GM19452 (cell line): Measurements from ENCODE around the gene SWAP70.
"Not testable (repeated sequence)": the region's sequence is repeated elsewhere in the genome, so short reads cannot be mapped to it uniquely, and the experiment has no call there.

Source experiments
- ATAC-seq: cut with Tn5 transposase; IDR thresholded peaks from one replicate; pipeline ENCODE4 v1.9.1; 2021; ENCODE audit not compliant: unreplicated experiment

SWAP70 gene

DNA sequence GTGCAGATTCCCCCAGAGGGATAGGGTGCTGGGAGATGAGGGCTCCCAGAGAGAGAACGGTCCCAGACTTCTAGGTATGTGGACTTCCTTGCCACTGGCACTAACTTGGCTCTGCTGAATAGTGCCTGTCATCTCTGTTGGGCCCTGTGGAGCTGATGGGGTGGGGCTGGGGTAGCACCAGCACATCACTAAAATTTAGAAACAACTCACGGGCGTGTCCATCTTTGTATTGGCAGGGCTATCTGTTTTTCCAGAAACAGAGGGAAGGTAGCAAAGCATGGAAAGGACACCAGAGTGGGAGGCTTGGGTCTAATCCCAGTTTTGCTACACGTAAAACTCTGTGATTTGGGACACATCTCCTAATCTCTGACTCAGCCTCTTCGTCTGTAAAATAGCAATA is 25.8 kb downstream of the SWAP70 start:
- ATAC-seq = peak; percentile 23

DNA sequence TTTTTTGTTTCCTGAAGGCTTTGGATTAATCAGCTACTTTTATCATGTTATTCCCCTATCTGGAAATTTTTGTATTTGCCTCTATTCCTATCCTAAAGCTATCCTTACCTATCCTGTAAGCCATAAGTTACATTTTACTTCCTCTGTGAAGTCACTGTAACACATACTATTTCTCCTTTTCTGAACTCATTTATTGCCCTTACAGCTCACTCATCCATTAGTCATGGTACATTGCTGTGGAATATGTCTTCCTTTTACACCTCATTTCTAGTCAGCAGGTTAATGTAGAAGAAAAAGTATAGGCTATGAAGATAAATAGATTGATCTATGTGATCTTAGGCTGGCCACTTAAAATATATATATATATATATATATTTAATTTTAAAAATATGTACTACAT is 28.0 kb downstream of the SWAP70 start:
- ATAC-seq = no peak

DNA sequence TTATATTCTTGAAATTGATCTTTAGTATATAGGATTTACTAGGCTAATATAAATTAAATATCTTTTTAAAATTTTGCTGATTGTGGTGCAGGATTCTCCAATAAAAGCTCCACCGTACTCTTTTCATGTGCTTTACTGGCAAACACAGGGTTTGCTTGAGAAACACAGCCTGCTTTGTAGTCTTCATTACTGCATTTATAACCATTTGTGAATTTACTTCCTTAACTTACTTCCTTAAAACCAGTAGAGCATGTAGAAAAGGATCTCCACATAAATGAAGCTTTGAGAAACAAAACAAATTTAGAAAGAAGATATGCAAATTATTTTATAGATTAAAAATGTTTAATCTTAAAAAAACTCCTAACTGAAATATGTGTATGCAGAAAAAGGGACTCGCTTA is 28.8 kb downstream of the SWAP70 start:
- no peak for ATAC-seq

DNA sequence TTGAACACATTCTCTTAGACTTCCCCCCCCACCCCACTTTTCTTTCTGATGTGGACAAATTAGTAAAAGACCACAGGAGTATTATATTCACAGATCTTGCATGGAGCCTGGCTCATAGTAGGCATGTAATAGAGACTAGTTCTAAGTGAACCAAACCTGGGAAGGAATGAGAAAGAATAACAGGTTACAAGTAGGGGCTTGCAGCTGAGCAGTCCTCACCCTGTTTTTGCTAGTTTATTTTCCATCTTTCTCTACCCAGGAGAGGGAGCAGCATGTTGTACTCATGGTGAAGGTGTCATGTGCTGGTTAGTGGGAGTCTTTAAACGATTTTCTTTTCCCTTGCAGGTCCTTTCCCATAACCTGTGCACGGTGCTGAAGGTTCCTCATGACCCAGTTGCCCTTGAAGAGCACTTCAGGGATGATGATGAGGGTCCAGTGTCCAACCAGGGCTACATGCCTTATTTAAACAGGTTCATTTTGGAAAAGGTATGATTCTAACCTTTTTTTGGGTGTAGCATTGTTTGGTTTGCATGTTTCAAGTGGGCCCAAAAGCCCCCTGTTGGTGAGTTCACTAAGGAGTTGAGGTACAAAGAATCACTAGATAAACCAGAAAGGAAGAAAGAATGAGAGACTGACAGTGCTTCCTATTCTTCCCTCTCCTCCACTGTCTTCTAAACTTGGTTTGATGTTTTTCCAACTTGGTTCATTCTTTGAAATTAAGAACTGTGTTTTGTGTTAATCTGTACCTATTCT is 30.1 kb downstream of the SWAP70 start:
- no peak for ATAC-seq

DNA sequence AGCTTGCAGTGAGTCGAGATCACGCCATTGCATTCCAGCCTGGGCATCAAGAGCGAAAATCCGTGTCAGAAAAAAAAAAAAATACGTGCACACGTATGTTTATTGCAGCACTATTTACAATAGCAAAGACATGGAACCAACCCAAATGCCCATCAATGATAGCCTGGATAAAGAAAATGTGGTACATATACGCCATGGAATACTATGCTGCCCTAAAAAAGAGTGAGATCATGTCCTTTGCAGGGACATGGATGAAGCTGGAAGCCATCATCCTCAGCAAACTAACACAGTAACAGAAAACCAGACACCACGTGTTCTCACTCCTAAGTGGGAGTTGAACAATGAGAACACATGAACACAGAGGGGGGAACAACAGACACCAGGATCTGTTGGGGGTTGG is 31.4 kb downstream of the SWAP70 start:
- not testable (repeated sequence) for ATAC-seq

DNA sequence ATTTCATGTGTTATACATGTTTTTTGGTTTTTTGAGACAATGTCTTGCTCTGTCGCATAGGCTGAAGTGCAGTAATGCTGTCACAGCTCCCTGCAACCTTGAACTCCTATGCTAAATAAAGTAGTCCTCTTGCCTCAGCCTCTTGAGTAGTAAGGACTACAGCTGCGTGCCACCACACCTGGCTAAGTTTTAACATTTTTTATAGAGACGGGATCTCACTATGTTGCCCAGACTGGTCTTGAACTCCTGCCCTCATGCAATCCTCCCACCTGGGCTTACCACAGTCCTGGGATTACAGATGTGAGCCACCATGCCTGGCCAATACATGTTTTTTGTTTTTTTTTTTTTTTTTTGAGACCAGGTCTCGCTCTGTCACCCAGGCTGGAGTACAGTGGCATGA is 33.9 kb downstream of the SWAP70 start:
- ATAC-seq = no peak

DNA sequence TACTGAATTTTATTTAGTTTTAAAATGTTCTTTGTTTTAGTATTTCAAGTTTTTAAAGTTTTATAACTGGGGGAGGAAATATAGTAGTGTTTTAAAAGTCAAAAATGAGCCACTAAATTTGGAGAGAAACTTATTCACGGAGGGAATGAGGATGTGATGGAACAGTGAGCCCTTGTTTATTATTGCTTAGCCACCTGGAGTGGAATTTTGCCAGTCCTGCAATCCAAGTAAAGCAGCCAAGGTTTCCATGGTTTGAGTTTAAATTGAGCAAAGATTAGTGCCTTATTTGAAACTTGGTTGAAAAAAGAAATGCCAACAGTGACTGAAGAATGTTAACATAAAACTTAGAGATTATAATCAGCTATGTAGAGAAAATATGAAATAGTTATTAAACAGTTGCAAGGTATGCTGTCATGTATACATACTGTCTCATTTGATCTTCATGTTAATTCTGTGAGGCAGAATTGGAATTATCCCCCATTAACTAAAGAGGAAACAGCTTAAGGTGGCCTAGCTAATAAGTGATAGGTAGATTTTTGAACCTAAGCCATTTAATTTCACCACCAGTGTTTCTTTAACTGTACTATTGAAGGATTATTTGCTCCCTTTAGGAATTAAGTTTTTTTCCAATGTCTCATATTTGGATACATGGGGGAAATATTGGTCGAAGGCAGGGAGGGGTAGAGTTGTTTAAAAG is 36.4 kb downstream of the SWAP70 start:
- no peak for ATAC-seq

DNA sequence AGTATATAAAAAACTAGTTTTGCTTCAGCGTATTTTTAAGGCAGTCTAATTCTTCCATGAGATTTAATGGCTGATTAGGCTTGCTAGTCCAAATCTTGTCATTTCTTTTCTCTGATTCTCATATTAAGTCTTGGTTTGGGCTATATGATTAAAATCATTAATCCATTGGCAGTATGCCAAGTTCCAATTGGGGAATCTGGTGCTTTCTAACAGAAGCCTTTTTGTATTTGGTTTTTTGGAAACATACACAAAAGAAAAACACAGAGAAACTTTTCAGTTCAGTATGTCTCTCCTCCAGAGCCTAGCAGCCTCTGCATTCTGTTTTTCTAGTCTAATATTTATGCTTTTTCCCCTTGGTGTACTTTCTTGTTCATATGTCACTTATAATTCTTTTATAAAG is 37.9 kb downstream of the SWAP70 start:
- ATAC-seq = no peak

DNA sequence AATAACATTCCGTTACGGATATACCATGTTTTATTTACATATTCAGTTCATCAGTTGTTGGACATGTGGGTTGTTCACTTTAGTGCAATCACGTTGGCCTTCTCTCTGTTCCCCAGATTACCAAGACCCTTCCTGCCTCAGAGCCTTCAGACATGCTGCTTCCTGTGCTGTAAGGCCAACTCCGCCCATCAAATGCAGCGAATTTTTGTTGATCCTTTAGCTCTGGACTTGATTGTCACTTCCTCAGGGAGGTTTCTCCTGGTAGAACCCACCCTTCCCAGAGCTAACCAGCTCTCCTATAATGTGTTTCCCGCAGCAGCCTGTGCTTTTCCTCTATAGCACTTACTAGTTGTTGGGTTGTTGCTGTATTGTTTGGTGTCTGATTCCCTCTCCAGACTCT is 39.4 kb downstream of the SWAP70 start:
- no peak for ATAC-seq

DNA sequence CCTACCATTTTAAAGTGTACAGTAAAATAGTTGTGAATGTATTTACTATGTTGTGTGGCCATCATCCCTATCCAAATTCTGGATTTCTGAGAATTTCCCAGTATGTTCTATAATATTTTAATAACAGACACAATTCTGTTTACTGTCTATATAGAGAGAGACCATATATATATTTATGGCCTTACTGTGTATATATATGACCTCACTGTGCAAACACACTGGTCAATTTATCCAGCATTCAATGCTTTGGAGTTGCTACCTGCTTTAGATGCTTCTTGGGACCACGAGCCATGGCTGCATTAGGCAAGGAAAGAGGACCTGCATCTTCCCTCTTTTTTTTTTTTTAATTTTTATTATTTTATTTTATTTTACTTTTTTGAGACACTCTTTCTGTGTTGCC is 40.2 kb downstream of the SWAP70 start:
- ATAC-seq = no peak

DNA sequence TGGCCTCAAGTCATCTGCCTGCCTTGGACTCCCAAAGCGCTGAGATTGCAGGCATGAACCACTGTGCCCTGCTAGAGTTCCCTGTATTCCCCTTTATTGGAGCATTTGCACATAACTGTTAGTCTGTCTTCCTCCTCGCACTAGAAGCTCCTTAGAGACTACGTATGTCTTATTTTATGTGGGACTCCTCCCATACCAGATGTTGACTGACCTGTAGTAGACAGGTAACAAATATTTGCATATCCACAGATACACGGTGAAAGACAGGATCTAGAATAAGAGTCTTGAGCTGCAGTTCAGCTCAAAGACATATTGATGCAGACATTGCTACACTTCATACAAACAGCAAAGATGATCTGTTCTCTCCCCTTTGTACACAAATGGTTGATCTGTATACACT is 40.7 kb downstream of the SWAP70 start:
- ATAC-seq = no peak

DNA sequence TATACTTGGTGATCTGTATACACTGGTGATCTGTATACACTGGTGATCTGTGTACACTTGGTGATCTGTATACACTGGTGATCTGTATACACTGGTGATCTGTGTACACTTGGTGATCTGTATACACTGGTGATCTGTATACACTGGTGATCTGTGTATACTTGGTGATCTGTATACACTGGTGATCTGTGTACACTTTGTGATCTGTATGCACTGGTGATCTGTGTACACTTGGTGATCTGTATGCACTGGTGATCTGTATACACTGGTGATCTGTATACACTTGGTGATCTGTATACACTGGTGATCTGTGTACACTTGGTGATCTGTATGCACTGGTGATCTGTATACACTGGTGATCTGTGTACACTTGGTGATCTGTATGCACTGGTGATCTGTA is 41.5 kb downstream of the SWAP70 start:
- ATAC-seq = not testable (repeated sequence)

DNA sequence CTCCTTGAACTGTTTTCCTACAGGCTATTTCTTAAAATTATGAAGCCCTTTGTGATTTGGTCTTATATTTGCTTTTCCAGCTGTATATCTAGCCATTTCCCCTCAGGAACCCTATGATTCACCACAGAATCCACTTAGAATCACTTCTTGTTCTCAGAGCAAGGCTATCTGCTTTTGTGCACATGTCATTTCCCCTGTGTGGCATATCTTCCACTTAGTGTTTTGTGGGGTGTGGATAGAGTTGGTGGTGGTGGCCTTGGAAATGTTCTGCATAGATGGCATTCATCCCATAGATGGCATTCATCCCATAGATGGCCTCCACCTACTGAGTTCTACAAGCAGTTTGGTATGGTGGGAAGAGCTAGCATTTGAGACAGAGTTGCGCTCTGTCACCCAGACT is 44.7 kb downstream of the SWAP70 start:
- no peak for ATAC-seq

DNA sequence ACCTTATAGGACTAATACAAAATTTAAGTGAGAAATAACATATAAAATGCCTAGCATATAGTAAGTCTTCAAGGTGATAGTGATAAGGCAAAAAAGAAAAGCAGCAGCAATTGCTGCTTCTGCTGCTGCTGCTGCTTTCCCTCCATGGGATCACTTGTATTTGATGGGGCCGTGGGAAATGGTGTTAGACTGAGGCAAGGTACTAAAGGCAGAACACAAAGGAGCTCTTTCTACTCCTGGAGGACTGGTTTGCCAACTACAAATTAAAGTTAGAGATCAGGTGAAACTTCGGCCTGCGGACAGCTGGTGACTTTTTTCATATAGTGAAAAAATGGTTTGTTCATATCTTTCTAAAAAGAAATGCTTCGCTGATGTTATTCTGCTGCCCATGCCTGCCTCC is 46.3 kb downstream of the SWAP70 start:
- ATAC-seq = no peak

DNA sequence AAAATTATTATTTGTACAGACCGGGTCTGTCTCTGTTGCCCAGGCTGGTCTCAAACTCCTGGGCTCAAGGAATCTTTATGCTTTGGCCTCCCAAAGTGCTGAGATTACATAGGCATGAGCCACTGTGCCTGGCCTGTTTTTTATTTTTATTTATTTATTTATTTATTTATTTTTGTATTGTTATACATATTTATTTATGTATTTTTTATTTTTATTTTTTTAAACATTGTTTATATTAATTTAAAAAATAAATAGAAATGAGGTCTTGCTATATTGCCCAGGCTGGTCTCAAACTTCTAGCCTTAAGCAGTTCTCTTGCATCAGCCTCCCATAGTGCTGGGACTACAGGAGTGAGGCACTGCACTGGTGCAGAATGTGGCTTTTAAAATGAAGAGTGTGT is 47.0 kb downstream of the SWAP70 start:
- ATAC-seq = no peak

DNA sequence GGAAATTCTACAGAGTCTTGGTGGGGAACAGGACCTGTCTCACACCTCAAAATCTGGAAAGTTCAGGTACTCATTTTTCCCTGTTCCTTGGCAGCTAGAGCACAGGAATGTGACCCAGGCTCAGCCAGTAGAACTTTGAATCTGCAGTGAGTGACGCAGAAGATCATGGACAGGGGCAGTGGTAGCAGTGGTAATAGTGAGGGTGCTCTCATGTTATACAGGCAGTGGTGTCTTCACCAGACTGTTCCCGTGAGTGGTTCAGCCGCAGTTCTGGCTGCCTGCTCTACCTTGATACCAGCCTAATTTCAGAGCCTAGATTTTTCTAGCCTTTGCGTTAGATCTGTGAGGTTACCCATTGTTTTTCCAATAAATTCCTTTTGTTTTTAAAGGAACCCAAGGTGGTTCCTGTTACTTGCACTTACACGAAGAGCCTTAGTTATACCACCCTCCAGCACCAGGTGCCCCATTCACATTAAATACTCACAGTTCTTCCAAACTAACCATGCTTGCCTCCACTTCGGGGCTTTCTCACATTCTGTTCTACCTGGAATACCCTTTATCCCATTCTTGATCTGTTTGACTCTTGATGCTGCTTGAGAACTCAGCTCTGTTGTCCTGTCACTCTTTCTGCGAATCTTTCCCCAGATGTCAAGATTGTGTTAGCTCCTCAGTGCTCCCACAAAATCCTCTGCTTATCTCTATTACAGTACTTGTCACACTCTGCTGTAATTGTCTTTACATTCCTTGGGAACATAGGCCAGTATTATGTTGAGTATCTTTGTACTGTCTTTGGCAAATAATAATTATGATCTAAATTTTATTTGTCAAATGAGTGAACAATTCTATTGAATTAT is 47.8 kb downstream of the SWAP70 start:
- no peak for ATAC-seq

DNA sequence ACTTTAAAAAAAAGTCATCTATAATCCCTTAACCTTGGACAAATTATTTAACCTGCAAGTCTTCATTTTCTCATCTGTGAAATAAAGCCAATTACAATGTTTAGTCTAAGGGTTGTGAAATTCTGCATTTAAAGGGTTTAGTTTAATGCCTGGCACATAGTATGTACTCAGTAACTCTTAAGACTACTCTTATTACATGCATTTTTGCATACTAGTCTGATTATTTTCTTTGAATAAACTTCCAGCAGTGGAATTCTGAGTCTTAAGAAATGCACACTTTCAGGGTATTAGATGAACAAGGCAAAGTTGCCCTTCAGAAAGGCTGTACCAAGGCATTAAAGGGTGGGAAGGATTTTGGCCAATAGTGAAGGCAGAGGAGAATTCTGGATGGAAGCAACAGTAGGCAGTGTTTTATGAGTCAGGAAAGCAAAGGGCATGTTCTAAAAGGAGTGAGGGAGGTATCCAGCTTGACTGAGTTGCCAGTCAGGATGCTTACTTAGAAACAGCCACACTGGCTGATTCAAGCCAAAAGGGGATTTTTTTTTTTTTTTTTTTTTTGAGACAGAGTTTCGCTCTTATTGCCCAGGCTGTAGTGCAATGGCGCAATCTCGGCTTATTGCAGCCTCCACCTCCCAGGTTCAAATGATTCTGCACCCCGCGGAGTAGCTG is 50.5 kb downstream of the SWAP70 start:
- no peak for ATAC-seq

DNA sequence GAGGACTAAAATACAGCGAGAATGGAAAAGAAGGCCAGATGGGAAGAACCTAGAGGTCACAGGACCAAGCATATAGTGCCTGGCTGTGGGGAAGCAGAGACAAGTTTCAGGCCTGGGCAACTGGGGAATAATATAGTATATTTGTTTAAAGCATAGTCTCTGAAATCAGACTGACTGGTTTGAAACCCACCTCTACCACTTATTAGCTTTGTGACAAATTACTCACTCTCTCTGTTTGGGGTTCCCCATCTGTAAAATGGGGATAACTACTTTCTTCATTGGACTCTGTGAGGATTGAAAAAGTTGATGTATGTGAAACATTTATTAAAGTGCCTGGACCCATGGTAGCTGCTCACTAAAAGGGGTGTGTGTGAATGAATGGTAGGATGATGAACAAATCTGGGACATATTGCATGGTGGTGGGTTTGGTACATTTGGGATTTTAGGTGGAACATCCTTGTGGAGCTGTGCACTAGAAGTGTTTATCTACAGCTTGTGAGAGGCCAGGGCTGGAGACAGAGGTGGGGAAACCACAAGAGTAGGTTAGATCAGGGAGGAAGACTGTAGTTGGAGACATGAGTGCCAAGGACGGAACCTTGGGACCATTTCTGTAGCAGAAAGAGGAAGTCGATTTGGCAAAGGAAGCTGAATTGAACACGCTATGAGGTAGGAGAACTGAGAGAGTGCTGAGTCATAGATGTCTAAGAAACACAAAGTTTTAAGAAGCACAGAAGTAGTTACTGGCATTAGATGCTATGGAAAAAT is 52.6 kb downstream of the SWAP70 start:
- peak; percentile 80 for ATAC-seq

DNA sequence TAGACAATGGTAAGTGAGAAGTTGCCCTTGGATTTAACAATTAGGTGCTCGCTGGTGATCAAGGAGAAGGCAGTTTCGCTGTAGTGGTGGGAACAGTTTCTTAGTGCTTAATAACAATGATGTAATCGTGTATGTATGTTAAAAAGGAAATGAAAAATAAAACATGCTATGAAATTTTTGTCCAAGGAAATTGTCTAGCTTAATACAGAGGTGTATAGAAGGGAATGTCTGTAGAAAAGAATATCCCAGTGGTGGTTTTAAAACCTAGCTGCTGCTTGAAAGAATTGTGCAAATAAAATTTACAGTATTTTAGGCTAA is 53.1 kb downstream of the SWAP70 start:
- ATAC-seq = no peak

DNA sequence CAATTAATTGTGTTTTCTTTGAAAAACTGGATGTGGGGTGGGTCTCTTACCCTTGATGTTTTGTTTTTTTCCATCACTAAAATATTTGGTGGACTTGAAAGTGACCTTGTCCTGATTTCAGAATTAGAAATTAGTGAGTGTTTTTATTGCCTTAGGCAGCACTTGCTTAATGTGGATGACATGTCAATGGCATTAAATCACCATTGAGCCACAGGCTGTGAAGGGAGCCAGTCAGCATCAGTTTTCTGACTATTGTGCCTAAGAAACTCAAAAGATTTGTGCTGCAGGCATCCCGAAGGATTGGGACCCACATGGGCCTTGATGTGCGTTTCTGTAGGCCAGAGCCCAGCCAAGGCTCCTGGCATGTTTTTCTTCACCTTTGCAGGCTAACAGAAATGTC is 53.8 kb downstream of the SWAP70 start:
- no peak for ATAC-seq

DNA sequence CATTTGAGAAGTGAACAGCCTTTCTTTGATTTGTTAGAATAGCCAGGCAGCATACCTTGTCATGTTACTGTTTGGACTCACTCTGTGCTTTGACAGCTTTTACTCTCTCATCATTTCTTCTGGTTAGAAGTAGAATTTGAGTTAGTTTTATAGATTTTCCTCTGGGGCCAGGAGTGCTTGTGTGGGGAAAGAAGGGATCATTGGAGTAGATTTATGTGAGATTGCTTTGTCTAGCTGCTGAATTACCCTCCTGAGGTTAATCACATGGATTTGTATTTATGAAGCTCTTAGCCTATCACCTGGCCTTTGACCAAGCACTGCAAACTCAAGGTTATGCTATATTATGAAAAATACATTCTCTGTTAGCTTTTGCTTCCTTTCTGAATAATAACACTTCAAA is 54.3 kb downstream of the SWAP70 start:
- ATAC-seq = no peak
